ENCODE measurements around the gene FN1. TPM values are rescaled to one million over a fixed set of nuclear protein-coding genes. Genes with fewer than 3 reads are reported as not detected.
A peak's percentile ranks its signal among the peaks of the same experiment; 100 is the strongest.

Gene FN1
- polyA plus RNA-seq, 1 donor (not counting 4 experiments of a cell fraction or from before 2014, with no cell fraction given): 1,649 TPM

DNA sequence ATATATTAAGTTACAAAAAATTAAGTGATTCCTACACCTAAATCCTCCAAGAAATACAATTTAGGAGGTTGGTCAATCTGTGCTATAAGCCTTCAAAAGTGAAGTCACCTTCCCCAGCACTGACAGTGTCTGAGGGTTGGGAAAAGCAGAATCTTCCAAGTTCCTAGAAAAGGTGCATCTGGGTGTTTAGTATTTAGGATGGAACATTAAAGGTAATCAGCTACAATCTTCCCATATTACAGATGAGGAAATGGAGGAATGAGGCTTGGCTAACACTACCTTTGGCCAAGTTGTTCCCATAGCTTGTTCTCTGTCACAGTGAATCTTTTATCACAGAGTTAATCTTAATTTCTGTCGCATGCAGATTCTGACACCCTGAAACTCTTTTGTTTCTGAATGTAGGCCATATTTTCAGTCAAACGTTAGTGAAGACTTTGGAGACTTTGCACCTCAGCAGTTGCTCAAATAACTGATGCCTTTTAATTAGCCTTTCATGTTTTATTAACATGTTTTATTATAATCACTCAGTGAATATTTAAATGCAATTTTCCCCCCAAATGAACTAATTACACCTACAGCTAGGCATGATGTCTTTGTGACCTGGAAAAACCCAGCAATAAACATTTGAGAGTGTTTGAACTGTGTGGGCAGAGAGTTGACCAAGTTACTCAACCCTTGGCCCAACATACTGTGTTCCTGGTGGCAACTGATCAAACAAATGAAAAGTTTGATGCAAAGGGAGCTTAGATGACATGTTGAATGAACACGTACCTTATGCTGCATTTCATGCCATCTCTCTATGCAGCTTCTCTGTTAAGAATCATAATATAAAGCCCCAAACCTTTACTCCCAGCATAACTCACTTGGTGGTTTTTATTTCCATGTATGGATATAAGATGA lies 17.6 kb downstream of the FN1 start:
- FAIRE-seq (peak; percentile 34), DNase-seq (ENCODE audit: low read depth, low spot score) (no peak)
- H4K20me1 ChIP-seq (ENCODE audit: control insufficient read depth, extremely low read depth, insufficient read depth, low read length): no peaks in the 10 kb centered on the region
- no peak overlapping the region for H3K9ac ChIP-seq (ENCODE audit: control insufficient read depth, extremely low read depth, insufficient read depth, low read length)
- H3K79me2 ChIP-seq (ENCODE audit: control insufficient read depth, insufficient read depth, low read length): no peaks in the 10 kb centered on the region
- TF ChIP-seq, protein P1, sequence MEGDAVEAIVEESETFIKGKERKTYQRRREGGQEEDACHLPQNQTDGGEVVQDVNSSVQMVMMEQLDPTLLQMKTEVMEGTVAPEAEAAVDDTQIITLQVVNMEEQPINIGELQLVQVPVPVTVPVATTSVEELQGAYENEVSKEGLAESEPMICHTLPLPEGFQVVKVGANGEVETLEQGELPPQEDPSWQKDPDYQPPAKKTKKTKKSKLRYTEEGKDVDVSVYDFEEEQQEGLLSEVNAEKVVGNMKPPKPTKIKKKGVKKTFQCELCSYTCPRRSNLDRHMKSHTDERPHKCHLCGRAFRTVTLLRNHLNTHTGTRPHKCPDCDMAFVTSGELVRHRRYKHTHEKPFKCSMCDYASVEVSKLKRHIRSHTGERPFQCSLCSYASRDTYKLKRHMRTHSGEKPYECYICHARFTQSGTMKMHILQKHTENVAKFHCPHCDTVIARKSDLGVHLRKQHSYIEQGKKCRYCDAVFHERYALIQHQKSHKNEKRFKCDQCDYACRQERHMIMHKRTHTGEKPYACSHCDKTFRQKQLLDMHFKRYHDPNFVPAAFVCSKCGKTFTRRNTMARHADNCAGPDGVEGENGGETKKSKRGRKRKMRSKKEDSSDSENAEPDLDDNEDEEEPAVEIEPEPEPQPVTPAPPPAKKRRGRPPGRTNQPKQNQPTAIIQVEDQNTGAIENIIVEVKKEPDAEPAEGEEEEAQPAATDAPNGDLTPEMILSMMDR (optimal IDR thresholded peaks at IDR 0.05 in 1 of 3, IDR thresholded peaks at IDR 0.05 in 1 of 3, conservative IDR thresholded peaks at IDR 0.05 in 1 of 3; ENCODE audit: extremely low read depth in 1 of 3, insufficient read depth in 2 of 3, low read length in 3 of 3): no peak
- TF ChIP-seq EZH2 (IDR thresholded peaks at IDR 0.05; ENCODE audit: low read length): no peak
- H3K4me2 ChIP-seq (ENCODE audit: control insufficient read depth, extremely low read depth, insufficient read depth, low read depth, low read length): no peak overlapping the region
- no peak overlapping the region for H2AFZ ChIP-seq (ENCODE audit: control insufficient read depth, low read length)
- H3K4me1 ChIP-seq (ENCODE audit: control insufficient read depth, extremely low read depth, insufficient read depth, low read length): no peaks in the 10 kb centered on the region
- no peaks in the 10 kb centered on the region for H3K27me3 ChIP-seq (ENCODE audit: control insufficient read depth, extremely low read depth, insufficient read depth, low read length)
- no peak overlapping the region for H3K27ac ChIP-seq (ENCODE audit: control insufficient read depth, insufficient read depth, low read length)
- peaks cover 4 to 36% of the 10 kb centered on the region in 2 experiments for H3K36me3 ChIP-seq (ENCODE audit: control insufficient read depth in 2 of 2, extremely low read depth in 1 of 2, insufficient read depth in 2 of 2, low read length in 2 of 2)
- dilution Hi-C loops (cut with MboI; ENCODE audit: extremely low pct_ligation_motif_present, low sequenced_read_pairs): no loop called here
- no peak overlapping the region for H3K4me3 ChIP-seq (ENCODE audit: control insufficient read depth in 2 of 3, extremely low read depth in 1 of 3, insufficient read depth in 2 of 3, low read depth in 1 of 3, low read length in 3 of 3)
- no peaks in the 10 kb centered on the region for H3K9me3 ChIP-seq (ENCODE audit: control insufficient read depth, low read depth, low read length)
- no peaks in the 10 kb centered on the region for H3K9me1 ChIP-seq (ENCODE audit: control insufficient read depth, extremely low read depth, insufficient read depth, low read length)

DNA sequence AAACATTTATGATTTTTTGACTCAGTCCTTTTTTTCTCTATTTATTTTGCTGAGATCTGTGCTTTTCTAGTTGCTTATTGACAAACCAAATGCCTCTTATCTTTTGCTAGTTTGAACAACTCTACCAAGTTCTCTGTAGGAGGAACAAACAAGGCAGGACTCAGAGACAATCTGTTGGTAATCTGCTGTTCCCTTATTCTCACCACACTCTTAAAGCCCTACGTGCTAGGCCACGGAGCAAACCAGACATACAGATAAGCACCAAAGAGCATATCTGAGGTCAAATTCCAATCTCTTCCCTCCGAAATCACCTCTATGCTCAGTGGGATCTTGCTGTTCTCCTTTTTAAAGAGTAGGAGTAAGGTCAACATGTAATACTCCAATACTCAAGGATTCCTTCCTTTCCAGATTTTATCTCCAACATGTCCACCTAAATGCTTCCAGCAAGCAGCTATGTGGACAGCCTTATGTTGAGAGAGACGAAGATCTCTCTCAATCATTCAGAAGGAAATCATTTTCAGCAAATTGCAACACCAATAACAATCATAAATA lies 18.4 kb downstream of the FN1 start:
- Histone ChIP-seq H3K9me1 (ENCODE audit: control insufficient read depth, extremely low read depth, insufficient read depth, low read length) (no peaks in the 10 kb centered on the region), H3K27ac (ENCODE audit: control insufficient read depth, insufficient read depth, low read length) (no peak overlapping the region), H3K36me3 (ENCODE audit: control insufficient read depth in 2 of 2, extremely low read depth in 1 of 2, insufficient read depth in 2 of 2, low read length in 2 of 2) (peaks cover 4 to 34% of the 10 kb centered on the region in 2 experiments), H3K79me2 (ENCODE audit: control insufficient read depth, insufficient read depth, low read length) (no peaks in the 10 kb centered on the region), H3K9me3 (ENCODE audit: control insufficient read depth, low read depth, low read length) (no peaks in the 10 kb centered on the region), H3K4me1 (ENCODE audit: control insufficient read depth, extremely low read depth, insufficient read depth, low read length) (no peaks in the 10 kb centered on the region), H3K9ac (ENCODE audit: control insufficient read depth, extremely low read depth, insufficient read depth, low read length) (no peak overlapping the region), H3K4me3 (ENCODE audit: control insufficient read depth in 2 of 3, extremely low read depth in 1 of 3, insufficient read depth in 2 of 3, low read depth in 1 of 3, low read length in 3 of 3) (no peak overlapping the region), H3K4me2 (ENCODE audit: control insufficient read depth, extremely low read depth, insufficient read depth, low read depth, low read length) (no peak overlapping the region), H3K27me3 (ENCODE audit: control insufficient read depth, extremely low read depth, insufficient read depth, low read length) (no peaks in the 10 kb centered on the region), H2AFZ (ENCODE audit: control insufficient read depth, low read length) (no peak overlapping the region), H4K20me1 (ENCODE audit: control insufficient read depth, extremely low read depth, insufficient read depth, low read length) (no peaks in the 10 kb centered on the region)
- TF ChIP-seq EZH2 (IDR thresholded peaks at IDR 0.05; ENCODE audit: low read length): no peak
- TF ChIP-seq, protein P1 (optimal IDR thresholded peaks at IDR 0.05 in 1 of 3, IDR thresholded peaks at IDR 0.05 in 1 of 3, conservative IDR thresholded peaks at IDR 0.05 in 1 of 3; ENCODE audit: extremely low read depth in 1 of 3, insufficient read depth in 2 of 3, low read length in 3 of 3): no peak
- dilution Hi-C loops (cut with MboI; ENCODE audit: extremely low pct_ligation_motif_present, low sequenced_read_pairs): no loop called here
- peak; percentile 52 for FAIRE-seq
- no peak for DNase-seq (ENCODE audit: low read depth, low spot score)
